Measurements from ENCODE around the gene UBE2R2. TPM values are rescaled to one million over a fixed set of nuclear protein-coding genes. Genes with fewer than 3 reads are reported as not detected.
"Not testable (repeated sequence)": the region's sequence is repeated elsewhere in the genome, so short reads cannot be mapped to it uniquely, and the experiment has no call there.

Gene UBE2R2
- total and polyA plus RNA-seq, 2 donors from 2014 or later = 26.1 to 32.2 TPM

- no peak overlapping the region for H3K27ac ChIP-seq (ENCODE audit: low read depth in 2 of 2, low read length in 2 of 2)
- intact Hi-C loops (cut with DNase I) = no loop called here
- DNase-seq (no peak), FAIRE-seq (no peak)
- no peak overlapping the region for H3K4me3 ChIP-seq (ENCODE audit: low read length in 3 of 3)
- TF ChIP-seq, protein P1, sequence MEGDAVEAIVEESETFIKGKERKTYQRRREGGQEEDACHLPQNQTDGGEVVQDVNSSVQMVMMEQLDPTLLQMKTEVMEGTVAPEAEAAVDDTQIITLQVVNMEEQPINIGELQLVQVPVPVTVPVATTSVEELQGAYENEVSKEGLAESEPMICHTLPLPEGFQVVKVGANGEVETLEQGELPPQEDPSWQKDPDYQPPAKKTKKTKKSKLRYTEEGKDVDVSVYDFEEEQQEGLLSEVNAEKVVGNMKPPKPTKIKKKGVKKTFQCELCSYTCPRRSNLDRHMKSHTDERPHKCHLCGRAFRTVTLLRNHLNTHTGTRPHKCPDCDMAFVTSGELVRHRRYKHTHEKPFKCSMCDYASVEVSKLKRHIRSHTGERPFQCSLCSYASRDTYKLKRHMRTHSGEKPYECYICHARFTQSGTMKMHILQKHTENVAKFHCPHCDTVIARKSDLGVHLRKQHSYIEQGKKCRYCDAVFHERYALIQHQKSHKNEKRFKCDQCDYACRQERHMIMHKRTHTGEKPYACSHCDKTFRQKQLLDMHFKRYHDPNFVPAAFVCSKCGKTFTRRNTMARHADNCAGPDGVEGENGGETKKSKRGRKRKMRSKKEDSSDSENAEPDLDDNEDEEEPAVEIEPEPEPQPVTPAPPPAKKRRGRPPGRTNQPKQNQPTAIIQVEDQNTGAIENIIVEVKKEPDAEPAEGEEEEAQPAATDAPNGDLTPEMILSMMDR (IDR thresholded peaks at IDR 0.05; ENCODE audit: borderline replicate concordance, extremely low read depth, insufficient read depth) = no peak
- H3K27me3 ChIP-seq (ENCODE audit: control insufficient read depth, insufficient read depth, low read length) = no peaks in the 10 kb centered on the region
- no peaks in the 10 kb centered on the region for H3K36me3 ChIP-seq (ENCODE audit: control insufficient read depth in 2 of 3, insufficient read depth in 3 of 3, low read length in 3 of 3)
- H3K9ac ChIP-seq (ENCODE audit: low read length in 3 of 3) = no peak overlapping the region
- H3K9me3 ChIP-seq (ENCODE audit: control insufficient read depth in 2 of 3, insufficient read depth in 1 of 3, low read length in 3 of 3) = no peaks in the 10 kb centered on the region
- peaks cover 0 to 14% (median 12%) of the 10 kb centered on the region in 3 donors for H3K4me1 ChIP-seq (ENCODE audit: control insufficient read depth in 2 of 3, insufficient read depth in 2 of 3, low read depth in 1 of 3, low read length in 3 of 3)
These were observed 3.3 kb downstream of the UBE2R2 start for GRCh38 chr9:33820231-33820745.

GRCh38 chr9:33823801-33824200, 6.8 kb downstream of the UBE2R2 start:
- FAIRE-seq (no peak), DNase-seq (no peak)
- no peaks in the 10 kb centered on the region for H3K36me3 ChIP-seq (ENCODE audit: control insufficient read depth in 2 of 3, insufficient read depth in 3 of 3, low read length in 3 of 3)
- no peaks in the 10 kb centered on the region for H3K27me3 ChIP-seq (ENCODE audit: control insufficient read depth, insufficient read depth, low read length)
- intact Hi-C loops (cut with DNase I) = no loop called here
- no peak overlapping the region for H3K4me3 ChIP-seq (ENCODE audit: low read length in 3 of 3)
- H3K9ac ChIP-seq (ENCODE audit: low read length in 3 of 3) = no peak overlapping the region
- no peaks in the 10 kb centered on the region for H3K9me3 ChIP-seq (ENCODE audit: control insufficient read depth in 2 of 3, insufficient read depth in 1 of 3, low read length in 3 of 3)
- H3K4me1 ChIP-seq (ENCODE audit: control insufficient read depth in 2 of 3, insufficient read depth in 2 of 3, low read depth in 1 of 3, low read length in 3 of 3) = peaks cover 0 to 6% (median 0%) of the 10 kb centered on the region in 3 donors
- H3K27ac ChIP-seq (ENCODE audit: low read depth in 2 of 2, low read length in 2 of 2) = no peak overlapping the region
- TF ChIP-seq, protein P1 (IDR thresholded peaks at IDR 0.05; ENCODE audit: borderline replicate concordance, extremely low read depth, insufficient read depth) = no peak

DNA sequence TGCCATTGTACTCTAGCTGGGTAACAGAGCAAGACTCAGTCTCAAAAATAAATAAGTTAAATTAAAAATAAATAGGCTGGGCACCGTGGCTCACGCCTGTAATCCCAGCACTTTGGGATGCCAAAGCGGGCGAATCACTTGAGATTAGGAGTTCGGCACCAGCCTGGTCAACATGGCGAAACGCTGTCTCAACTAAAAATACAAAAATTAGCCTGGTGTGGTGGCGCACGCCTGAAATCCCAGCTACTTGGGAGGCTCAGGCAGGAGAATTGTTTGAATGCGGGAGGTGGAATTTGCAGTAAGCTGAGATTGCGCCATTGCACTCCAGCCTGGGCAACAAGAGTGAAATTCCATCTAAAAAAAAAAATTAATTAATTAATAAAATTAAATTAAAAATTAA, 10.3 kb downstream of the UBE2R2 start:
- intact Hi-C loops (cut with DNase I); H3K27me3 ChIP-seq (ENCODE audit: control insufficient read depth, insufficient read depth, low read length); DNase-seq; H3K27ac ChIP-seq (ENCODE audit: low read depth in 2 of 2, low read length in 2 of 2); H3K4me1 ChIP-seq (ENCODE audit: control insufficient read depth in 2 of 3, insufficient read depth in 2 of 3, low read depth in 1 of 3, low read length in 3 of 3); H3K9ac ChIP-seq (ENCODE audit: low read length in 3 of 3); H3K4me3 ChIP-seq (ENCODE audit: low read length in 3 of 3); FAIRE-seq; H3K9me3 ChIP-seq (ENCODE audit: control insufficient read depth in 2 of 3, insufficient read depth in 1 of 3, low read length in 3 of 3); H3K36me3 ChIP-seq (ENCODE audit: control insufficient read depth in 2 of 3, insufficient read depth in 3 of 3, low read length in 3 of 3): not testable (repeated sequence)

DNA sequence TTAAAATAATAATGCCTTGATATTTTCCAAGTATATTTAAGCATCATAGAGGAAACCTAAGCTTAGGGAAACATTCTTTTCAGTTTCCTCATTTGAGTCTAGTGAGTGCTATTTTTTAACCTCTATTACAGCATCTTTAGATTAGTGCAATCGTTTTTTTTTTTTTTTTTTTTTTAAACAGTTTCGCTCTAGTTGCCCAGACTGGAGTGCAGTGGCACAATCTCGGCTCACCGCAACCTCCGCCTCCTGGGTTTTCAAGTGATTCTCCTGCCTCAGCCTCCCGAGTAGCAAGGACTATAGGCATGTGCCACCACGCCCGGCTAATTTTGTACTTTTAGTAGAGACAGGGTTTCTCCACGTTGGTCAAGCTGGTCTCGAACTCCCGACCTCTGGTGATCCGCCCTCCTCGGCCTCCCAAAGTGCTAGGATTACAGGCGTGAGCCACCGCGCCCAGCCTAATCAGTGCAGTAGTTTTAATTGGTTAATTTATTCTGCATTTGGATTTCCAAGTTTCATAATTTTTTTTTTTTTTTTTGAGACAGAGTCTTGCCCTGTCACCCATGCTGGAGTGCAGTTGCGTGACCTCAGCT, 12.8 kb downstream of the UBE2R2 start:
- intact Hi-C loops (cut with DNase I); DNase-seq; H3K27ac ChIP-seq (ENCODE audit: low read depth in 2 of 2, low read length in 2 of 2); H3K9ac ChIP-seq (ENCODE audit: low read length in 3 of 3); FAIRE-seq; H3K4me1 ChIP-seq (ENCODE audit: control insufficient read depth in 2 of 3, insufficient read depth in 2 of 3, low read depth in 1 of 3, low read length in 3 of 3); H3K9me3 ChIP-seq (ENCODE audit: control insufficient read depth in 2 of 3, insufficient read depth in 1 of 3, low read length in 3 of 3); H3K4me3 ChIP-seq (ENCODE audit: low read length in 3 of 3); H3K27me3 ChIP-seq (ENCODE audit: control insufficient read depth, insufficient read depth, low read length); H3K36me3 ChIP-seq (ENCODE audit: control insufficient read depth in 2 of 3, insufficient read depth in 3 of 3, low read length in 3 of 3): not testable (repeated sequence)

All from kidney (tissue), 14 donors.